HL-60 (cell line): ENCODE results near the gene NALCN.

ENCODE experiments used
- DNase-seq, 2 experiments: peaks; one replicate each; pipeline ENCODE4 v3.0.0-alpha.2; 2010 to 2020; ENCODE audit warnings: low read depth in 1 of 2, low spot score in 1 of 2
- H3K27ac ChIP-seq: fragments of 250-450 bp; sonication (Bioruptor Pico); replicated peaks from 2 replicates; pipeline ENCODE4 v1.5.1; 2020; ENCODE audit warnings: mild to moderate bottlenecking, moderate library complexity
- H3K27me3 ChIP-seq: fragments of 250-450 bp; sonication (Bioruptor Pico); 2 replicates; pipeline ENCODE4 v1.5.1; 2021; ENCODE audit warnings: mild to moderate bottlenecking, moderate library complexity; ENCODE audit not compliant: insufficient read depth, poor library complexity, severe bottlenecking
- H3K4me3 ChIP-seq: replicated peaks from 2 replicates; pipeline ENCODE4 v1.5.1; 2011; ENCODE audit warnings: mild to moderate bottlenecking, control low read depth, low read length; ENCODE audit not compliant: insufficient read depth
- CTCF ChIP-seq: IDR thresholded peaks from one replicate; pipeline ENCODE4 v1.5.1; 2011; ENCODE audit warnings: low read length, control low read depth, inconsistent platforms; ENCODE audit not compliant: insufficient read depth
- GABPA ChIP-seq: IDR thresholded peaks from 2 replicates; pipeline ENCODE4 v1.6.1; 2012; ENCODE audit warnings: low read depth
- POLR2AphosphoS5 ChIP-seq: IDR thresholded peaks from 2 replicates; pipeline ENCODE4 v1.6.1; 2012; ENCODE audit warnings: low read depth
- REST ChIP-seq: IDR thresholded peaks from 2 replicates; pipeline ENCODE4 v1.6.1; 2012; ENCODE audit warnings: low read depth; ENCODE audit not compliant: insufficient replicate concordance
- SPI1 ChIP-seq: IDR thresholded peaks from 2 replicates; pipeline ENCODE4 v1.6.1; 2012; ENCODE audit warnings: low read depth, mild to moderate bottlenecking, borderline replicate concordance

The NALCN gene

GRCh38 chr13:101178406-101178805 is 237.9 kb downstream of the NALCN start:
- peaks cover 4% of the 10 kb centered on the region for H3K27me3 ChIP-seq
- no peak overlapping the region for H3K27ac ChIP-seq
- H3K4me3 ChIP-seq: no peak overlapping the region
- DNase-seq: no peak
- TF ChIP-seq GABPA (no peak), POLR2AphosphoS5 (no peak), SPI1 (no peak), CTCF (no peak), REST (no peak)

GRCh38 chr13:101170306-101170705 is 246.0 kb downstream of the NALCN start:
- DNase-seq: no peak
- H3K4me3 ChIP-seq: no peak overlapping the region
- TF ChIP-seq REST: no peak
- no peak for TF ChIP-seq CTCF
- H3K27ac ChIP-seq: no peak overlapping the region
- no peaks in the 10 kb centered on the region for H3K27me3 ChIP-seq

GRCh38 chr13:101157261-101157660 is 259.0 kb downstream of the NALCN start:
- no peak overlapping the region for H3K4me3 ChIP-seq
- TF ChIP-seq SPI1: no peak
- no peak for TF ChIP-seq POLR2AphosphoS5
- no peak for TF ChIP-seq GABPA
- no peak for TF ChIP-seq REST
- no peak for TF ChIP-seq CTCF
- DNase-seq: no peak
- peaks cover 4% of the 10 kb centered on the region for H3K27me3 ChIP-seq
- H3K27ac ChIP-seq: no peak overlapping the region
